HG03460 (cell line): Measurements from ENCODE around the gene DYNC1I1.

Experiments
- ATAC-seq: cut with Tn5 transposase; IDR thresholded peaks from one replicate; pipeline ENCODE4 v1.9.1; 2021; ENCODE audit not compliant: unreplicated experiment

Gene DYNC1I1

DNA sequence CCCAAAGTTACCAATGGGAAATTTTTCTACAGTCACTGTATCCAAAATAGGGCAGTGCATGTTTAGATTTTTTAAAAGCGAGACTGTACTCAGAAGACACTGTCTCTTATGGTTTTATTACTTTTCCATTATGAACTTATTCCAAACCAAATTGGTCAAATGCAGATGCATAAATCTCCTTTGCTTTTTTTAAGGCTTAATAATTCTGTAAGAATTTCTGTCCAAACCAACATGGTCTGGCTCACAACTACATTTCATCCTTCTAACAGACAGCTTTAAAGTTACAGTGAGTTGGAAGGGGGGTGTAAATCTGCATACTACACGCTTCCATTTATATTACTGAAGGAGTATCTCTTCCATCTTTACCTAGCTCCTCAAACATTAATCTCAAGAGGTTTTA is 350.4 kb downstream of the DYNC1I1 start:
- no peak for ATAC-seq

DNA sequence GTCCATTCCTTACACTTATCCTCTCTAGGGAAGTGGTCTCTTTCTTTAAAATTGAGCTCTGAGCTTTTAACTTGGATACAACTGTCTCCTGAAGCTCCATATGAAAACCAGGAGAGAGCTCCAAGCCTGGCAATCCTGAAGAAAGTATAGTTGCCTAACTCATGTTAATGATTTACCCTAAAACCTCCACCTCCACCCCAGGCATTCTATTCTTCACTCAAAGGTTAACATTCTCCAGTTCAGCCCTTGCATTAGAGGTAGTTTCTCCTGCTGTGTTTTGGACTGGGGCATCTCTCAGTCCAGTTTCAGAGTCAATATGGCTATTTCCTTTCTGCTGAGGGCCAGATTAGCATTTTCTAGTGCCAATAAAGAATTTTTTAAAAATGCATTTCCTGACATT is 354.0 kb downstream of the DYNC1I1 start:
- no peak for ATAC-seq

DNA sequence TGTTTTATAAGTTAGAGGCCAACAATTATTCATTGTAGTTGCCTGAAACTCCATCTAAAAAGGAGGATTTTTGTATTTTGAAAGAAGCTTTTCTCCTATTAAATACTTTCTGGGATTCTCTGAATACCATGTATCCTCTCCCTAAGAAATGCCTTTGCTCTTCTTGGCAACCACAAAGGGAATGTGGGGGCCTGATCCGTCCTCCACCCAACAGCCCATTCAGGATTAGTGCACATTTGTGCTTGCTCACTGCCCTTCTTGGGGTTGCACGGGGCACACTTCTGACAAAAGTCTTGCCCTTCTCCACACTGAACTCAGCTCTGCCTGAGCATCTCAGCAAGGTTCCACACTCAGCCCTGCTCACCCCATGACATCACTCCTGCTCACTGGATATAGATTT is 355.4 kb downstream of the DYNC1I1 start:
- ATAC-seq, result no peak

DNA sequence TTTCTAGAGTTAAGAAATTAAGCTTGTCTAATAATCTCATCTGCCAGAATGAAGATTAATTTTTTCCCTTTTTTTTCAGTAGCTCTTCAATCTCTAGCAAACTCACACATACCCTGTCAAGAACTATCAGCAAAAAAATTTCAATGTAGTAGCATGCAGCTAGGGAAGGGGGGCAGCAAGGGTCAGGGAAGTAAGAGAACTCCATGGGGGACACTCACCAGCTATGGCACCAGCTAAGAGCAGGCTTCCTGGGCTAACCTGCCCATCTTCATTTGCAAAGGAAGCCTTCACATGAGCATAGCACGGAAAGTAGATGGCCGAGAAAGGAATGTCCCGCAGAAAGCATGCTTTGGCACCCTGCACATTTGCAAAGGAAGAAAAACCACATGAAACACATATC is 359.2 kb downstream of the DYNC1I1 start:
- no peak for ATAC-seq

DNA sequence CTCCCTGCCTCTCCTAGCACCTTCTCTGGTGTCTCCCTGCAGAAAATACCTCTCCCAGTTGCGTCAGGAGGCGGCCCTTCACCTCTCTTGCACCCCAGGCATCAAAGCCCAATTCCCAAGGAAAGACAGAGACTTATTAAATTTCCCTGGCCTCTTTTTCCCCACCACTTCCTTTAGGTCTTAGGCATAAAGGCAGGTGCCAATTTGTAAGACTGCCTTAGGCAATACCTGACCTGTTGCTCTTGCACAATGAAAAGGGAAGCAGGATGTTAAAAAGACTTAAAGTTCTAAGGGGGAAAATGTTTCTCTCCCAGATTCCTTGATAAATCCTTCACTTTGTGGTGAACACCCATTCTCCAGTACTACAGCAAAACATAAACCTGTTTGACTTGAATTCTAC is 362.9 kb downstream of the DYNC1I1 start:
- no peak for ATAC-seq

DNA sequence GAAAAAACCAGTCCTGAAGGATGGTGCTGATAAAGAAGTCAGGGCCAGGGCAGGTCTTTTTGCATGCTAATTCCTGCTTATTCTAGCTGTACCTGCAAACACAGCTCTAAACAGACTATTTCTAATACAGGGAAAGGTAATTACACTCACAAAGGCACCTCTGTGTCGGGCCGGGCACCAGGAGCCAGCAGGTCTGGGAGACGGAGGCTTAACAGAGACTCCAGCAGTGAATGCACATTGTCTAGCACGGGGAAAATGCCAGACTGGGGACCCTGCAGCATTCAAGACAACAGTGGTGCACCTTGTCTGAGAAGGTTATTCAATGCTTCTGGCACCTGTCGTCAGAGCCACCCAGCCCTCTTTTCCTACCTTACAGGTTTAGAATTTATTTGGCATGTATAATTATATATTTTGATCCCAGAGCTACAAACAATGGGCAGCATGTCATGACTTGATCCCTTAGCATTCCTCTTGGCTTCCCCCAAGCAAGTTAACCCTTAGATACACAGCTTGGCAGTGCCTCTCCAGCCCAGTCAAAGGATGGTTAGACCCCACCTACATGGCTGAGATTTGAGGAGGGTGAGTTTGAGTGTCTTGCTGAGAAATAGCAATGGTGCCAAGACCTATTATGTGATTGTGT is 364.4 kb downstream of the DYNC1I1 start:
- no peak for ATAC-seq

DNA sequence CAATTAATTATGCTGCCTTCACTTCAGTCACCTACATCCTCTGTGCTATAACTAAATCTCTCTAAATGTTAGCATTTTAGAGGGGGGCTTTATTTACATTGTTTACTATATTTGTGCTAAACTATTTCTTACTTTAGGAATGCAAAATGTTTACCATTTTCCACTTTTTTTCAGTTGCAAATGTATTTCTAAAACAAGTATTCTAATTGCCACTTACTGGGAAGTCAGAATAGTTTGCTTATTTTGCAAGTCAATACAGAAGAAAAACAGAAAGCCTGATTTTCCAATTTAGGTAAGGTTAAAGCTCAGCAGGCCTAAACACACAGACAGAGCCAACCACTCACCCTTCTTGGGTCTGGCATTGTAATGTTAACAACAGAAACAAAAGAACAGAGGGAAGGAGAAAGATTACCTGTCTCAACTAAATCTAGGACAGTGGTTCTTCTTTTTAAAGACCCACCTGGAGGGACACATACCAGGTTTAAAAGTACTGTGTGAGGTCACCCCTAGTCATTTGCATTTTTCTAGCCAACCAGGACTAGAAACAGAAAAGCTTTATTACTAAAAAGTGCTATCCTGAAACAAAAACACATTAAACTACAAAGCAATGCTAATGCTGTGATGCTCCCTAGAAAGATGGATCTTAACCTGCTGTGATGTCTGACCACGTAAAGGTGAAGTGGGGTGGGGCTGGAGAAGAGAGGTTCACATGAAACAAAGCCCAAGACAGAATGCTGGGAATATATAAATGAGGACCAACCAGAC is 371.3 kb downstream of the DYNC1I1 start:
- no peak for ATAC-seq

DNA sequence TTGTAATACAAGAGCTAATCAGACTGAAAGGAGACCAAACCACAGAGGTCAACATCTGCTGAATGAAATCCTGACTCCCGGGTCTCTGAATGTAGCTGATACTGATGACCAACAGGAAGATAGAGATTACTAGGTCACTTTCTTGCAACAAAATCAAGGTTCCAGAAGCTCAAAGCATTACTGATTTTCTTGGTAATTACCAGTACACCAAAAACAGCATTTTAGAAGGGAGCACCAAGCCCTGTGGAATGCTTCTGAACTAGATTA is 371.8 kb downstream of the DYNC1I1 start:
- no peak for ATAC-seq
